Measurements from ENCODE around the gene GAA. TPM values are rescaled to one million over a fixed set of nuclear protein-coding genes. Genes with fewer than 3 reads are reported as not detected.

Gene GAA
- total RNA-seq, 1 donor from 2014 or later = 143 TPM

DNA sequence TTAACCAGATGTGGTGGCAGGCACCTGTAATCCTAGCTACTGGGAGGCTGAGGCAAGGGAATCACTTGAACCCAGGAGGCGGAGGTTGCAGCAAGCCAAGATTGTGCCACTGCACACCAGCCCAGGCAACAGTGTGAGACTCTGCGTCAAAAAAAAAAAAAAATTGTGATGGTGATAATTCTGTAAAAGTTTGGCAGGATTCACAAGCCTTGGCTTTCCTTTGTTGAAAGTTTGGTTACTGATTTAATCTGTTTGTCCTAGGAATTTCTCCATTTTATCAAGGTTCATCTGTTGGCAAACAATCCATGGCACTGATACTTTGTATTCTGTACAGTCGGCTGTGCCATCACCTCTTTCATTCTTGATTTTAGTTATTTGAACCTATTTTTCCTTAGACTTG lies 29.6 kb downstream of the GAA start:
- H3K27me3 ChIP-seq (ENCODE audit: low read depth) = no peaks in the 10 kb centered on the region
- ATAC-seq (no peak), DNase-seq (no peak)
- H3K9me3 ChIP-seq = no peaks in the 10 kb centered on the region
- no peak overlapping the region for H3K27ac ChIP-seq
- H3K4me1 ChIP-seq = no peaks in the 10 kb centered on the region
- TF ChIP-seq, protein P1, sequence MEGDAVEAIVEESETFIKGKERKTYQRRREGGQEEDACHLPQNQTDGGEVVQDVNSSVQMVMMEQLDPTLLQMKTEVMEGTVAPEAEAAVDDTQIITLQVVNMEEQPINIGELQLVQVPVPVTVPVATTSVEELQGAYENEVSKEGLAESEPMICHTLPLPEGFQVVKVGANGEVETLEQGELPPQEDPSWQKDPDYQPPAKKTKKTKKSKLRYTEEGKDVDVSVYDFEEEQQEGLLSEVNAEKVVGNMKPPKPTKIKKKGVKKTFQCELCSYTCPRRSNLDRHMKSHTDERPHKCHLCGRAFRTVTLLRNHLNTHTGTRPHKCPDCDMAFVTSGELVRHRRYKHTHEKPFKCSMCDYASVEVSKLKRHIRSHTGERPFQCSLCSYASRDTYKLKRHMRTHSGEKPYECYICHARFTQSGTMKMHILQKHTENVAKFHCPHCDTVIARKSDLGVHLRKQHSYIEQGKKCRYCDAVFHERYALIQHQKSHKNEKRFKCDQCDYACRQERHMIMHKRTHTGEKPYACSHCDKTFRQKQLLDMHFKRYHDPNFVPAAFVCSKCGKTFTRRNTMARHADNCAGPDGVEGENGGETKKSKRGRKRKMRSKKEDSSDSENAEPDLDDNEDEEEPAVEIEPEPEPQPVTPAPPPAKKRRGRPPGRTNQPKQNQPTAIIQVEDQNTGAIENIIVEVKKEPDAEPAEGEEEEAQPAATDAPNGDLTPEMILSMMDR (IDR thresholded peaks at IDR 0.05) = no peak
- no peak overlapping the region for H3K4me3 ChIP-seq
- intact Hi-C loops (cut with DNase I) = no loop called here
- peaks cover 33% of the 10 kb centered on the region for H3K36me3 ChIP-seq

DNA sequence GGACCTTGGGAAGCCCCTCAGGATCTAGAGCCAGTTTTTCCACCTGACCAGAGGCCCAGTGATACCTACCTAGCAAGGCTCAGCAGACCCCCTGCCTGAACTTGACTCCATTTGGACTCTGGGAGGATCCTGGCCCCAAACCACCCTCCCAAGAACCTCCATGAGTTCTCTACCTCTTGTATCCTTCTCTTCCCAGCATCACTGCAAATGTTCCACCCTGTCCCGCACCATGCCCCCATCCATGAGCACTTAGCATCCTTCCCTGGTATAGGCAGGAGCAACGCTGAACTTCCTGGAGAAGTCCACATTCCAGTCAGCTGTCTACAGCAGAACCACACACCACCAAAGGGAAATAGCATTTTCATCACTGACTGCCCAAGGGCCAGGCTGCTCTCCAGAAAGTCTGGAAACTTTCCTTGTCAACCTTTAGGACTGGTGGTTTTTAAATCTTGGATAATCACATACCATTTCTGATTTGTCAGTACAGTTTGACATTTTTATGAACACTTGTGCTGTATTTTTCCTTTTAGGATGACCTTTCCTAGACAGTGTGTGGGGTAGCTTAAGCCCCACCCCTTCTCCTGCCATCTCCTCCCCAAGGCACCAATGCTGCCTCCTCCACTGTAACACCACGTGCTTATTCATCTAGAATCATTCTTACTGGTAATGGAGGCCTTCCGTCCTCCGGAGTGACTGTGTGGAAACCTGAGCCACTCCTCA lies 31.7 kb downstream of the GAA start:
- H3K9me3 ChIP-seq = no peaks in the 10 kb centered on the region
- H3K36me3 ChIP-seq = peaks cover 53% of the 10 kb centered on the region
- H3K4me1 ChIP-seq = no peaks in the 10 kb centered on the region
- TF ChIP-seq, protein P1 (IDR thresholded peaks at IDR 0.05) = no peak
- no peak overlapping the region for H3K4me3 ChIP-seq
- H3K27me3 ChIP-seq (ENCODE audit: low read depth) = no peaks in the 10 kb centered on the region
- no peak overlapping the region for H3K27ac ChIP-seq
- no peak for DNase-seq
- intact Hi-C loops (cut with DNase I) = no loop called here
- peak; percentile 21 to 29 for ATAC-seq

DNA sequence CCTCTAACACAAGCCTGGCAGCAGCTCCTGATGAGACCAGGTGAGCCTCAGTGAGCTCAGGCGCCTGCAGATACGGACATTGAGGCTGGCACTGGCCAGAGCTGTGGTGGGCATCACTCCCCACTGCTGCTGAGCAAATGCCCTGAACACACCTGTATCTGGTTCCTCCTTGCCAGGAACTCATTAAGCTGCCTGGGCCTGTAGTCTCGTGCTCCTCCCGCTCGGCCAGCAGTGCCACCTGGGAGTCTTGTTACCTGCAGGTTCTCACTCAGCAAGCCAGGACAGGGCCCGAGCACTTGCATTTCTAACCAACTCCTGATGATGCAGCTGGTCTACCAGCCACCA lies 32.2 kb downstream of the GAA start:
- peaks cover 59% of the 10 kb centered on the region for H3K36me3 ChIP-seq
- no peaks in the 10 kb centered on the region for H3K9me3 ChIP-seq
- intact Hi-C loops (cut with DNase I) = no loop called here
- TF ChIP-seq, protein P1 (IDR thresholded peaks at IDR 0.05) = no peak
- H3K4me1 ChIP-seq = no peaks in the 10 kb centered on the region
- no peak overlapping the region for H3K27ac ChIP-seq
- ATAC-seq (peak in 1 of 2 donors; percentile 12), DNase-seq (no peak)
- H3K27me3 ChIP-seq (ENCODE audit: low read depth) = no peaks in the 10 kb centered on the region
- no peak overlapping the region for H3K4me3 ChIP-seq

DNA sequence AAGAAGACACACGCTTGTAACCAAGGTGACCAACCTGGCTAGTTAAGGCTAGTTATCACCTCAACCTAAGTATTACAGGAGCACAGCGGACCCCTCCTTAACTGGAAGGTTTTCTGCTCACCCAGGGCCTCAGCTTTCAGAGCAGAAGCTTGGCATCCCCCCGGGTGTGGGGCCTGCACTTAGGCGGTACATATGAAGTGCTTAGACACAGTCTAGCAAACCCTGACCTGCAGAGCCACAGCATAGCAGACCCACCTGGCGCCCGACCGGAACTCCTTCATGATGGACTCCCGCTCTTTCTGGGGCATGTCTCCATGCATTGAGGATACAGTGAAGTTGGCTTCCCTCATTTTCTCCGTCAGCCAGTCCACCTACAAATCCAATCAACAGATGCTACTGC lies 35.8 kb downstream of the GAA start:
- ATAC-seq (no peak), DNase-seq (no peak)
- no peaks in the 10 kb centered on the region for H3K4me1 ChIP-seq
- H3K27me3 ChIP-seq (ENCODE audit: low read depth) = no peaks in the 10 kb centered on the region
- intact Hi-C loops (cut with DNase I) = no loop called here
- TF ChIP-seq, protein P1 (IDR thresholded peaks at IDR 0.05) = no peak
- H3K36me3 ChIP-seq = peaks cover 94% of the 10 kb centered on the region
- H3K27ac ChIP-seq = no peak overlapping the region
- H3K9me3 ChIP-seq = no peaks in the 10 kb centered on the region
- H3K4me3 ChIP-seq = no peak overlapping the region

DNA sequence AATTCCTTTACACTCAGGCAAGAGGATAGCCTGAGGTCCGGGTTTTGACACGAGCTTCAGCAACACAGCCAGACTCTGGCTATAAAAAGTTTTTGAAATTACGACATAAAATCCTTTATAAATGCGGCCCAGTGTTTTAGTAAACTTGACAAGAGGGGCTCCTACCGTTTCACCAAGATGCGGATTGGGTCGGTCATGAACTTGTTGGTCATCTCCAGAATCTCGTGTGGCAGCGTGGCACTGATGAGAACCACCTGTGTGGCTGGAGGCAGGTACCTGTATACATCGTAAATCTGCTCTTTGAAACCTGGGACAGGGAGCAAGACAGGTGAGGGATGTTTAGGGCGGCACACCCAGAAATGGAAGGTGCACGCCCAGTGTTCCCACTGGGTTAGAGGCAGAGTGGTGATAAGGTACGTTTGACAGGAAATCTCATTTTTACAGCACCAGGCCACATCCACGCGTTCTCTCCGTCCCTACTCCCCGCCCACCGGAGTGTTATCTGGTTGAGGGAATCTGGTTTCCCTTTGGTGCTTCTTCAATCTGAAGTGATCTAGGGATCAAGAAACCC lies 37.6 kb downstream of the GAA start:
- H3K4me1 ChIP-seq = no peaks in the 10 kb centered on the region
- H3K27me3 ChIP-seq (ENCODE audit: low read depth) = no peaks in the 10 kb centered on the region
- no peaks in the 10 kb centered on the region for H3K9me3 ChIP-seq
- TF ChIP-seq, protein P1 (IDR thresholded peaks at IDR 0.05) = no peak
- peaks cover 100% of the 10 kb centered on the region for H3K36me3 ChIP-seq
- H3K4me3 ChIP-seq = no peak overlapping the region
- H3K27ac ChIP-seq = no peak overlapping the region
- no peak for DNase-seq
- no peak for ATAC-seq
- intact Hi-C loops (cut with DNase I) = no loop called here
